Tibial nerve (tissue), 4 donors: ENCODE results near the gene RICTOR. TPM values are rescaled to one million over a fixed set of nuclear protein-coding genes. Genes with fewer than 3 reads are reported as not detected.

ENCODE experiments used
- DNase-seq, 2 donors: peaks; one replicate each; pipeline ENCODE4 v3.0.0-alpha.2; 2019; ENCODE audit warnings: low spot score in 2 of 2
- H3K27ac ChIP-seq, 4 donors: fragments of 200-600 bp; sonication (generic) in 3 of 4; one replicate each; pipeline ENCODE4 v1.5.1; 2017 to 2019; ENCODE audit warnings: mild to moderate bottlenecking in 1 of 4
- H3K27me3 ChIP-seq, 2 donors: fragments of 200-600 bp; sonication (generic) in 1 of 2; one replicate each; pipeline versions ENCODE4 v1.5.1 to v1.6.0; 2017 to 2019
- H3K36me3 ChIP-seq, 3 donors: fragments of 200-600 bp; sonication (generic); one replicate each; pipeline ENCODE4 v1.5.1; 2018 to 2019
- H3K4me1 ChIP-seq, 4 donors: fragments of 200-600 bp; sonication (generic) in 3 of 4; one replicate each; pipeline ENCODE4 v1.5.1; 2017 to 2019
- H3K4me3 ChIP-seq, 4 donors: fragments of 200-600 bp; sonication (generic) in 3 of 4; one replicate each; pipeline ENCODE4 v1.5.1; 2017 to 2019; ENCODE audit warnings: mild to moderate bottlenecking in 1 of 4, moderate library complexity in 1 of 4
- H3K9me3 ChIP-seq, 4 donors: fragments of 200-600 bp; sonication (generic) in 3 of 4; one replicate each; pipeline ENCODE4 v1.5.1; 2017 to 2019
- CTCF ChIP-seq, 5 experiments: fragments of 200-600 bp in 3 of 5; fragments of 450-650 bp in 2 of 5; sonication (generic) in 3 of 5; IDR thresholded peaks; one replicate each; pipeline ENCODE4 v1.5.1; 2016 to 2019; ENCODE audit warnings: antibody characterized with exemption in 5 of 5, mild to moderate bottlenecking in 3 of 5, moderate library complexity in 2 of 5
- EP300 ChIP-seq, 2 donors: sonication (generic); formaldehyde crosslinking; IDR thresholded peaks; one replicate each; pipeline ENCODE4 v1.6.1; 2017; ENCODE audit warnings: antibody characterized with exemption in 2 of 2, mild to moderate bottlenecking in 1 of 2
- POLR2A ChIP-seq, 2 donors: fragments of 450-650 bp; IDR thresholded peaks; one replicate each; pipeline ENCODE4 v1.6.1; 2017; ENCODE audit warnings: antibody characterized with exemption in 2 of 2, mild to moderate bottlenecking in 2 of 2, moderate library complexity in 2 of 2
- WGBS, 2 donors: methylation state at CpG; one replicate each; pipeline ENCODE4 v1.1.5; 2018; 5-methylcytosine and 5-hydroxymethylcytosine counted together
- total RNA-seq, 4 donors: library from RNA; depleted of rRNA; stranded (reverse); fragments of >200 nt; gene quantifications; one replicate each; pipeline ENCODE4 v1.1.0, GENCODE V29; 2016

The RICTOR gene
- total RNA-seq, 4 donors from 2014 or later: 33.9 to 59.0 (median 44.3) TPM

- 33 to 34% methylated on average over 2 of the region's 2 CpGs for WGBS, 2 donors
Observed at GRCh38 chr5:39057734-39058133, 16.5 kb downstream of the RICTOR start.

GRCh38 chr5:39055768-39056398 is 18.3 kb downstream of the RICTOR start:
- DNase-seq: no peak
- no peak for TF ChIP-seq EP300 (IDR thresholded peaks at IDR 0.05)
- Histone ChIP-seq H3K27ac (peak overlapping the region in 1 of 4 donors; percentile 0), H3K9me3 (no peaks in the 10 kb centered on the region), H3K4me1 (peaks cover 0 to 33% (median 7%) of the 10 kb centered on the region in 4 donors), H3K36me3 (peaks cover 0 to 3% (median 0%) of the 10 kb centered on the region in 3 donors), H3K4me3 (no peak overlapping the region), H3K27me3 (no peaks in the 10 kb centered on the region)
- 72 to 76% methylated on average over 5 of the region's 5 CpGs for WGBS, 2 donors

More at GRCh38 chr5:39057734-39058133, 16.5 kb downstream of the RICTOR start:
- Histone ChIP-seq H3K27me3 (no peaks in the 10 kb centered on the region), H3K4me1 (peaks cover 0 to 43% (median 11%) of the 10 kb centered on the region in 4 donors), H3K27ac (peak overlapping the region in 2 of 4 donors; percentile 3 to 34), H3K9me3 (no peaks in the 10 kb centered on the region), H3K4me3 (no peak overlapping the region), H3K36me3 (peaks cover 0 to 3% (median 0%) of the 10 kb centered on the region in 3 donors)
- DNase-seq: no peak
- TF ChIP-seq POLR2A (IDR thresholded peaks at IDR 0.05): no peak
- TF ChIP-seq EP300 (IDR thresholded peaks at IDR 0.05): no peak
- TF ChIP-seq CTCF (IDR thresholded peaks at IDR 0.05): no peak

GRCh38 chr5:39055027-39055767 is 19.0 kb downstream of the RICTOR start:
- peak overlapping the region in 2 of 4 donors; percentile 0 to 5 for H3K27ac ChIP-seq
- peaks cover 0 to 33% (median 7%) of the 10 kb centered on the region in 4 donors for H3K4me1 ChIP-seq
- peaks cover 0 to 3% (median 0%) of the 10 kb centered on the region in 3 donors for H3K36me3 ChIP-seq
- DNase-seq: no peak
- TF ChIP-seq POLR2A (IDR thresholded peaks at IDR 0.05) (no peak), CTCF (IDR thresholded peaks at IDR 0.05) (no peak), EP300 (IDR thresholded peaks at IDR 0.05) (no peak)
- H3K27me3 ChIP-seq: no peaks in the 10 kb centered on the region
- whole genome bisulfite sequencing, 2 donors: 76 to 80% methylated on average over 3 of the region's 3 CpGs
- H3K9me3 ChIP-seq: no peaks in the 10 kb centered on the region
- no peak overlapping the region for H3K4me3 ChIP-seq

GRCh38 chr5:39053189-39053588 is 21.0 kb downstream of the RICTOR start:
- WGBS, 2 donors: 95 to 96% methylated on average over 4 of the region's 4 CpGs
- no peak for DNase-seq
- Histone ChIP-seq H3K27me3 (no peaks in the 10 kb centered on the region), H3K4me3 (no peak overlapping the region), H3K27ac (no peak overlapping the region), H3K9me3 (no peaks in the 10 kb centered on the region), H3K36me3 (peaks cover 0 to 3% (median 0%) of the 10 kb centered on the region in 3 donors), H3K4me1 (peaks cover 0 to 24% (median 4%) of the 10 kb centered on the region in 4 donors)
- TF ChIP-seq CTCF (IDR thresholded peaks at IDR 0.05) (no peak), POLR2A (IDR thresholded peaks at IDR 0.05) (no peak), EP300 (IDR thresholded peaks at IDR 0.05) (no peak)

GRCh38 chr5:39052141-39052540 is 22.1 kb downstream of the RICTOR start:
- Histone ChIP-seq H3K4me1 (peaks cover 0 to 18% (median 0%) of the 10 kb centered on the region in 4 donors), H3K4me3 (no peak overlapping the region), H3K27me3 (no peaks in the 10 kb centered on the region), H3K27ac (no peak overlapping the region), H3K36me3 (peaks cover 0 to 3% (median 0%) of the 10 kb centered on the region in 3 donors), H3K9me3 (no peaks in the 10 kb centered on the region)
- no peak for DNase-seq
- 96 to 97% methylated on average over 3 of the region's 3 CpGs for WGBS, 2 donors
- TF ChIP-seq CTCF (IDR thresholded peaks at IDR 0.05) (no peak), EP300 (IDR thresholded peaks at IDR 0.05) (no peak), POLR2A (IDR thresholded peaks at IDR 0.05) (no peak)
